GM19467 (cell line): ENCODE data around the gene DYRK1B.
A peak's percentile ranks its signal among the peaks of the same experiment; 100 is the strongest.

Source experiments
- ATAC-seq: cut with Tn5 transposase; IDR thresholded peaks from one replicate; pipeline ENCODE4 v1.9.1; 2021; ENCODE audit warnings: mild to moderate bottlenecking, moderate library complexity; ENCODE audit not compliant: unreplicated experiment

DYRK1B gene

DNA sequence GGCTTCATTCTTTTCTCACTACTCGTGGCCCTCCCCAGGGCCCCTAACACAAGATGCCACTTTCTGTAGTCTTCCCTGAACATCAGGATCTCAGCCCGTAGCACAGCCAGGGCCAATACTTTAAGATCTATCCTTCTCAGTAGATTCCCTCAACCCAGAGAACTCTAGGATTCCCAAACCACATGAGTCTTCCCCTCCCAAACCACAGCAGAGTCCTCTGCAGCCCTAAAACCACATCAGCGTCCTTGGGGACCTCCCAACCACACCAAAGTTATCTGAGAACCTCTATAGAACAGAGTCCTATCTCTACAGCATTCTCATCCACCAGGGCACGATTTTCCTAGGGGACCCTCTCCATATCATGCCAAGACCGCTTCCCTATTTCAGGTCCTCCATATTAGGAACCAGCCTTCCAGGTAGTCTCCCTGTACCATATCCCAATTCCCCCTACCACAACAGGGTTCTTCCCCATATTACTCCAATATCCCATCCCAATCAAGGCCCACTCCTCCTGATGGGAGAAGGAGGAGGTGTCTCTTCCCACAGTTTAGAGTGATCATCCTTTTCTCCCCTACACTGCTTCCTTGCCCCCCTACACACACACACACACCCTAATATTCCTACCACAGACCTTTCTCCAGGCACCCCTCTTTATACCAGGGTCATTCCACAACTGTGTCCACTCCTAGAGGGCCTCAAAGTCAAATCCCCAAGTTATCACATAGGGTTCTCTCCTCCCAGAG is 1.4 kb downstream of the DYRK1B start:
- ATAC-seq = no peak

GRCh38 chr19:39831679-39832078 is 2.3 kb downstream of the DYRK1B start:
- no peak for ATAC-seq

DNA sequence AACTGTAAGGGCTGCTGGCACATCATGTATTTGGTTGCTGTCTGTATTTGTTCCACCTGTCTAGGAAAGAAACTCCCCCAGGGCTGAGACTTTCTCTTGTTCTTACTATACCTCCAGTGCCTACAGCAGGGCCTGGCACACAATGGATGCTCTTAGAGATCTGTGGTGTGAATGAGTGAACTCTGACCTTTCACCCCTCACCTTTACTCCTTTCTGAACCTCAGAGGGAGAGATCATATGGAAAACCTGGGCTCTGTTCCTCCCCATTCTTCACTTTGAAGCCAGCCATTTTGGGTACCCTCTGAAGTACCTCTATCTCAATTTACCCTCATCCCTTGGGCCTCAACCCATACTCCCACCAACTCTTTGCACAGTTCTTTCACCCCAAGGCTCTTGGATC is 3.1 kb downstream of the DYRK1B start:
- ATAC-seq = no peak

DNA sequence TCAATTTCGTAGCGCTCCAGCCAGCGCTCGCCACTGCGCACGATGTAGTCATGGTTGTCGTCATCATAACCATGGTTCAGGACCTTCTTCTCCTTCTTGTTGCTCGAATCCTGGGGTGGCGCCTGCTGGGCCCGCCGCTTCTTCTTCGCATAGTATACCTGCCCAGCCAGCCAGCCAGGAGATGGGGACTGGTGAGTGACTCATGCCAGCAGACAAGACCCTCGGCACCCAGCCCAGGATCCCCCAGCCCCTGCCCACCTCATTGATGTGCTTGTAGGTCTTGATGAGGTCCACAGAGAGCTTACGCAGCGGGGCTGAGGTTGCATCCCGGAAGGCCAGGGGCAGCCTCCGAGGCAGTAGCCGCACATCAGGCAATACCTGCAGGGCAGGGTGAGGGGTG is 3.6 kb downstream of the DYRK1B start:
- ATAC-seq = no peak

GRCh38 chr19:39829702-39830275 is 4.2 kb downstream of the DYRK1B start:
- no peak for ATAC-seq

DNA sequence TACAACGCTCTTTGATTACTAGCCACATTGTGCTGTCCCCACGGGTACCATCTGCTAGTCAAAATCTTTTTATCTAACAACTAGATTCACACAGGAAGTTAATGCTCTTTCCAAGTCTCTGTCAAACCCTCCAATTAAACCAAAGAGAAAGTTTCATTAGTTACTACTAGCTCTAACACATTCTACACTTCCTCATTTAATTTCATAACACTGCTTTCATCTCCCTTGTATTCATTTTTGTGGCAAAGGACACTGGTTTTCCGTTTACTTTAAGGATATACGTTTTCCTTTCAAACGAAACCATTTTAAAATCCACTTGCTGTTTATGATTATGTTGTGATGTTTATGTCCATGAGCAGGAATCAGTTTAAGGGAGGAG is 5.3 kb downstream of the DYRK1B start:
- ATAC-seq = no peak

- no peak for ATAC-seq
Measured at GRCh38 chr19:39828015-39828653, 5.8 kb downstream of the DYRK1B start.

DNA sequence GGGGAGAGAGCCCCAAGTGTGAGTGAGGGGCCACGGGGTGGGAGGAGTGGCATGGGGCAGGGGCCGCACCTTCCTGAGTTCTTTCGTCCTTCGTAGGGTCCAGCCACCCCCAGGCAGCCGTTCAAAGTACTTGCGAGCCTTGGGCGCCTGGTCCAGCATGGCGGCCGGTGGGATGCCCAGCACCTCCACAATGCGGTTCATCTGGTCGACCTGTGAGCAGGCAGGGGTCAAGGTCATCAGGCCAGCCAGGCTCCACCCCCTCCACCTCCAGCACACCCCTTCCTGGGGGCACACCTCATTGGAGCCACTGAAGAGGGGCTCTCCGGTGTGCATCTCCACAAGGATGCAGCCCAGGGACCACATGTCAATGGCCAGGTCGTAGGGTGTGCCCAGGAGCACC is 6.7 kb downstream of the DYRK1B start:
- ATAC-seq = no peak

DNA sequence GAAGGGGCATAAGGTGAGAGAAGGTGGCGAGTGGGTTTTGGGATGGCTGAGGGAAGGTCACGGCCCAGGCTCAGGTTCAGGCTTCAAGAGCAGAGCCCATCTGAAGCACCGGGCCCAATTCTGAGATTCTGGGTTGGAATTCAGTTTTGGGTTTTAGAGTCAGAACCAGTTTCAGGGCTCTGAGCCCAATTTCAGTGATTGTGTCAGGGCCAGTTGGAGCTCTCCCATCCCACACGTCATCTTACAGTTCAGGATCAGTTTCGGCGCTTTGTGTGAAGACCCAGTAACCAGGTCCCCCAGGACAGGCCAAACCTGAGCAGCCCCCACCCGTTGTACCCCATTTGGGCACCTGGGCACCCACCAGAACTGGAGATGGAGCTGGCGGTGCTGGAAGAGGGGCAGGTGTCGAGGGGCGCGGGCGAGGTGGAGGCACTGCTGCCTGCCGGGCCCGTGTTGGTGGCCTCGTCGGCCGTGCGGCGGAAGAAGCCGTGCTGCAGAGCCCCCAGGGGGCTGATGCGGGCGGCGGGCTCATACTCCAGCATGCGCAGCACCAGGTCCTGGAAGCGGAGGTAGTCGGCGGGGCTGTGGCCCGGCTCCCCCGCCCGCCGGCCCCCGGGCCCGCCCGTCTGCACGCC is 7.5 kb downstream of the DYRK1B start:
- no peak for ATAC-seq

- no peak for ATAC-seq
Measured at GRCh38 chr19:39825531-39826076, 8.4 kb downstream of the DYRK1B start.

DNA sequence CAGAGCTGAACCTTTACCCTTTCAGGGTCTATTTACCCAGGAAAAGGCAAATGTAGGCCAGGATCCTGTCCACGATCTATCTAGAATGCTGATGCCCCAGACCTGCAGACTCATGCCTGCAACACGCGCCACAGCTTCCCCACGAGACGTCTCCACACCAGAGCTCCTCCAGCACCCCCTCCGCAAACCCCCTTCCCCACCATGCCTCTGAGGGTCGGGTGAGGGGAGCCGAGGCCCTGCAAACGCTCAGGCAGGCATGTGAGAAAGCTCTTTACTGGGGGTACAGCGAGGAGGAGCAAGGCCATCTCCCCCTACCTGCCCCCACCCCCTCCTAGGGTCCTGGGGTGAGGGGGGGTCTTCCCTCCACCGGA is 8.9 kb downstream of the DYRK1B start:
- no peak for ATAC-seq

DNA sequence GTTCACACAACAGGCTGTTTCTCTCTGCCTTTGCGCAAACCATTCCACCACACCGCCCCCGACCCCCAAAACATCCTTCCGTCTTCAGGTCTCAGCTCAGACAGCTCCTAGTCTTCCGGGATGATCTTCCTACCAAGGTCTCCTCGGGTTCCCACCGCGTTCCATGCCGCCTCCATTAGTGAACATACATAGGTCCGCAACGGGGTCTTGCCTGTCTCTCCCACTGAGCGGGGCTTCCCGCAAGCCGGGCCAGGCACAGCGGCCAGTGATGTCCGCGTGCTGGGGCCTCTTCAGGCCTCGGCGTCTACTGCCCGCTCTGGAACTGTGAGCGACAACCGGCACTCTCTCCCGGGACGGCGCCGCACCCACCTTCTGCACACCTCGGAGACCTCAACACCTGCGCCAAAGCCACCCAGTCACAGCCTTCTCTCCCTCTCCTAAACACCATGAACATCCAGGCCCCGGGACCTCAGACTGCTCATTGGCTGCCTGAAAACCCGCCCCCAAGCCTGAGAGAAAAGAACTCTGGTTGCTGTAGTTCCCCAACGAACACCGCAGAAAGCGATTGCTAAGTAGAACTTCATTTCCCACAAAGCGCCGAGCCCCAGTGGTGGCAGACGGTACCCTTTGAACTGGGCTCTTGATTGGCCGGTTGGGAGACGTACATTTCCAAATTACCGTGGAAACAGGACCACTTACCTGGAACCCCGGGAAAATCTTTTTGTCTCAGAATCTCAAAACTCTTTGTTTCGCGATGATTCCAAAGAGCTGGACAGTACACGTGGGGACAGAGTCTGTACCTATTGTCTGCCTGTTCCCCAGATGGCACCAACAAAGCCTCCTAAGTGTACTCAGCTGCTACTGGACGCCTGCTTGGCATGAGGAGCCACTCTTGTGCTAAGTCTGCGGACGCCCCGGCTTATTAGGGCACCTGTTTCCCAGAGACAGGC is 9.5 kb downstream of the DYRK1B start:
- peak; percentile 74 for ATAC-seq

DNA sequence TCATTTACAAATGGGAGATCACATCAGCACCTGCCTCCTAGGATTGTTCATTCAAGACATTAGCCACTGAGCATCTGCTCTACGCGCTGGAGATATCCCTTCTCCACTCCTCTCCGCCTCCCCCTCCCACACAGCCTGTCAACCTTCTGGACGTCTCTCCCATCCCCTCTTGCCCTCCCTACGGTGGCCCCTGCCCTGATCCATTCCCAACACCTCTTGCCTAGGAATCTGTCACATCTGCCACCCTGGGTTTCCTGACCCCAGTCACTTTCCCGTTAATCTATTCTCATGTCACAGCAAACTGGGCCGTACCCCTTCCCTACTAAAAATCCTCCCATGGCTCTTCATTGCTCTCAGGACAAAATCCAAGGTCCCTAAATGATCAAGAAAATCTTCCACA is 10.3 kb downstream of the DYRK1B start:
- no peak for ATAC-seq

GRCh38 chr19:39820696-39821095 is 13.3 kb downstream of the DYRK1B start:
- ATAC-seq = no peak

- no peak for ATAC-seq
Measured at GRCh38 chr19:39819786-39820185, 14.2 kb downstream of the DYRK1B start.

DNA sequence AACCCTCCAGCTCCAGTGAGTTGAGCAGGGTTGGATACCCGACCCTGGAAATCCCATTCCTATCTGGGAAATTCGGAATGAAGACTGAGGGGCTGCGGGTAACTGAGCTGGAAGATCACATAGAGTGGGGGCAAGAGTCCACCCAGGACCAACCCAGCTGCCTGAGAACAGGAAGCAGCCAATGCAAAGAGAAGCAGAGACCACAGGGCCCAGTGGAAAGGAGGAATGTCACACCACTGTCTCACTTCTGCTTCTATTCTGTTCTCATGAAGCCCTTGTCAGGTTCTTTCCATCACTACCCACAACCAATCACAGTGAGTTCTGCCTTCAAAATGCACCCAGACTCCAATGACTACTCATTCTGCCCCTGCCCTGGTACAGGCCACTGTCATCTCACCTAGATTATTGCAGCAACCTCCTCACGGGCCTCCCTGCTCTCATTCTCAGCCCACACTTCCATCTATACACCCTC is 15.3 kb downstream of the DYRK1B start:
- ATAC-seq = peak; percentile 76

DNA sequence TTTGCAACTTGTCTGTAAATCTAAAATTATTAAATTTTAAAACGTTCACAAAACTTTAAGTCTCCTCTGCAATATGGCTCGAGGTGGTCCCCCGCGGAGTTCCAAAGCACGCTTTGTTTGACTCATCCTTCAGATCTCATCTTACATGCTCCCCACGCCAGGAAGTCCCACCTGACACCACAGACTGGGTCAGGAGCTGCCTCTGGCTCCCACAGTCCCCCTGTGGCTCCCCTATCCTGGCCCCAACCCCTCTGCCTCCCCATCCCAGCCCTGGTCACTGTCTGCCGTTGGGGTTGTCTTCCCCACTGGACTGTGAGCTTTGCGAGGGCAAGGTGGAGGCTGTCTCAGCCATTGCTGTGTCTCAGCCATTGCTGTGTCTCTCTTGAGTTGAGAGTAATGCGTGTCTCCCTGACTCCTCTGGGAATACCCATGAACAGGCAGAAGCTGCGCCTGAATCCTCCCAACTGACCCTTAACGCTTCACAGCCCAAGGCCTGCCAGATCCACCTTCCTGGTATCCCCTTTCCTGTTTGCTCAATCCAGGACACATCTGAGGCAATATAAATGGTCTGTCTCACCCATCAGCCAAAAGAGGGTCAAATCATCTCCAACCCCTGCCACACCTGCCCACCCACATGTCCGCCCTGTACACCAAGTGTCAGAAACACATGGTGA is 15.9 kb downstream of the DYRK1B start:
- no peak for ATAC-seq

GRCh38 chr19:39816287-39817048 is 17.5 kb downstream of the DYRK1B start:
- no peak for ATAC-seq

GRCh38 chr19:39814595-39814994 is 19.4 kb downstream of the DYRK1B start:
- no peak for ATAC-seq
